Lung (tissue), 12 donors: Measurements from ENCODE around the gene TBC1D22A. TPM values are rescaled to one million over a fixed set of nuclear protein-coding genes. Genes with fewer than 3 reads are reported as not detected.
"Not testable (repeated sequence)": the region's sequence is repeated elsewhere in the genome, so short reads cannot be mapped to it uniquely, and the experiment has no call there.

Source experiments
- ATAC-seq: fragments of 200-7000 bp; cut with Tn5 transposase; one replicate; pipeline ENCODE4 v1.9.1; 2020; ENCODE audit warnings: moderate number of reproducible peaks; ENCODE audit not compliant: insufficient read depth, low FRiP score
- DNase-seq, 3 donors: peaks; one replicate each; pipeline ENCODE4 v3.0.0-alpha.2; 2013 to 2017
- H3K27ac ChIP-seq, 2 donors: one replicate each; pipeline ENCODE4 v1.5.1; 2013; ENCODE audit warnings: mild to moderate bottlenecking in 2 of 2, moderate library complexity in 2 of 2, control low read depth in 1 of 2, inconsistent platforms in 1 of 2, low read depth in 1 of 2, low read length in 1 of 2
- H3K27me3 ChIP-seq, 3 donors: one replicate each; pipeline ENCODE4 v1.5.1; 2013; ENCODE audit warnings: low read length in 2 of 3; ENCODE audit not compliant: control insufficient read depth in 3 of 3, insufficient read depth in 3 of 3
- H3K36me3 ChIP-seq, 4 donors: one replicate each; pipeline ENCODE4 v1.5.1; 2013; ENCODE audit warnings: low read length in 4 of 4, mild to moderate bottlenecking in 1 of 4, moderate library complexity in 1 of 4; ENCODE audit not compliant: control insufficient read depth in 4 of 4, insufficient read depth in 4 of 4
- H3K4me1 ChIP-seq, 5 donors: one replicate each; pipeline ENCODE4 v1.5.1; 2013; ENCODE audit warnings: low read length in 5 of 5, mild to moderate bottlenecking in 2 of 5, moderate library complexity in 1 of 5; ENCODE audit not compliant: control insufficient read depth in 5 of 5, insufficient read depth in 5 of 5
- H3K4me3 ChIP-seq: one replicate; pipeline ENCODE4 v1.5.1; 2013; ENCODE audit warnings: mild to moderate bottlenecking, control low read depth, moderate library complexity
- H3K9ac ChIP-seq, 2 donors: one replicate each; pipeline ENCODE4 v1.5.1; 2013; ENCODE audit warnings: low read length in 2 of 2, control low read depth in 1 of 2; ENCODE audit not compliant: insufficient read depth in 1 of 2
- H3K9me3 ChIP-seq, 4 donors: one replicate each; pipeline ENCODE4 v1.5.1; 2013; ENCODE audit warnings: low read length in 3 of 4, mild to moderate bottlenecking in 1 of 4, moderate library complexity in 1 of 4; ENCODE audit not compliant: control insufficient read depth in 4 of 4, insufficient read depth in 3 of 4
- CTCF ChIP-seq: IDR thresholded peaks from 2 replicates; pipeline ENCODE4 v1.5.1; 2012; ENCODE audit warnings: mild to moderate bottlenecking; ENCODE audit errors: control extremely low read depth, extremely low read depth
- WGBS, 2 donors: extraction: QIAGEN DNeasy Blood & Tissue Kit; methylation state at CpG; one replicate each; pipeline ENCODE4 v1.1.7; 2013; 5-methylcytosine and 5-hydroxymethylcytosine counted together
- polyA plus RNA-seq, 2 donors: library from polyadenylated mRNA; stranded (reverse); fragments of 200-250 nt; gene quantifications; one replicate each; pipeline ENCODE4 v1.2.1, GENCODE V29; 2013
- total RNA-seq, 2 donors: library from RNA; depleted of rRNA in 1 of 2; stranded (reverse); fragments of >200 nt in 1 of 2; gene quantifications; one replicate each; pipeline ENCODE4 v1.2.1, GENCODE V29; 2014 to 2021
- donor health status: control.
- donor health status: control.
- donor health status: Bipolar disorder and iron deficiency.
- donor health status: healthy.
- donor health status: DM: yes; HTN: yes; CAD: no.

TBC1D22A gene
- total and polyA plus RNA-seq, 4 donors, result 20.2 to 38.4 (median 21.0) TPM

- H3K4me3 ChIP-seq, result no peak overlapping the region
- 95 to 96% methylated on average over 9 of the region's 9 CpGs for WGBS, 2 donors
- H3K9me3 ChIP-seq, result no peaks in the 10 kb centered on the region
- H3K36me3 ChIP-seq, result no peaks in the 10 kb centered on the region
- H3K27me3 ChIP-seq, result no peaks in the 10 kb centered on the region
- DNase-seq (no peak), ATAC-seq (no peak)
- H3K4me1 ChIP-seq, result peaks cover 5 to 30% (median 8%) of the 10 kb centered on the region in 5 donors
- no peak overlapping the region for H3K27ac ChIP-seq
- no peak overlapping the region for H3K9ac ChIP-seq
- no peak for TF ChIP-seq CTCF
Measured at GRCh38 chr22:46779651-46780050, 17.2 kb downstream of the TBC1D22A start.

GRCh38 chr22:46780453-46780852, 18.0 kb downstream of the TBC1D22A start:
- Histone ChIP-seq H3K27ac (no peak overlapping the region), H3K4me1 (peaks cover 5 to 23% (median 8%) of the 10 kb centered on the region in 5 donors), H3K9ac (no peak overlapping the region), H3K4me3 (no peak overlapping the region), H3K27me3 (no peaks in the 10 kb centered on the region), H3K36me3 (no peaks in the 10 kb centered on the region), H3K9me3 (no peaks in the 10 kb centered on the region)
- DNase-seq, result no peak
- no peak for ATAC-seq
- TF ChIP-seq CTCF, result no peak
- 88 to 94% methylated on average over 9 of the region's 9 CpGs for WGBS, 2 donors

- Histone ChIP-seq H3K9ac (no peak overlapping the region), H3K36me3 (peaks cover 0 to 2% (median 0%) of the 10 kb centered on the region in 4 donors), H3K9me3 (peaks cover 0 to 3% (median 0%) of the 10 kb centered on the region in 4 donors), H3K27me3 (no peaks in the 10 kb centered on the region), H3K27ac (no peak overlapping the region), H3K4me3 (no peak overlapping the region), H3K4me1 (peaks cover 5 to 15% (median 8%) of the 10 kb centered on the region in 5 donors)
- ATAC-seq, result no peak
- 96 to 98% methylated on average over 9 of the region's 9 CpGs for WGBS, 2 donors
- no peak for TF ChIP-seq CTCF
- DNase-seq, result no peak
Measured at GRCh38 chr22:46781291-46781690, 18.8 kb downstream of the TBC1D22A start.

- whole genome bisulfite sequencing, 2 donors, result 93% methylated on average over 10 of the region's 10 CpGs
- not testable (repeated sequence) for ATAC-seq, H3K27me3 ChIP-seq, DNase-seq, H3K9ac ChIP-seq, H3K4me3 ChIP-seq, H3K4me1 ChIP-seq, H3K27ac ChIP-seq, H3K36me3 ChIP-seq, H3K9me3 ChIP-seq
Measured at GRCh38 chr22:46782200-46782599, 19.8 kb downstream of the TBC1D22A start.
